ENCODE data around the gene C1QTNF3. TPM values are rescaled to one million over a fixed set of nuclear protein-coding genes. Genes with fewer than 3 reads are reported as not detected.

C1QTNF3 gene
- total and polyA plus RNA-seq, 2 donors (not counting 3 experiments of a cell fraction or from before 2014, with no cell fraction given), result 1.6 TPM

DNA sequence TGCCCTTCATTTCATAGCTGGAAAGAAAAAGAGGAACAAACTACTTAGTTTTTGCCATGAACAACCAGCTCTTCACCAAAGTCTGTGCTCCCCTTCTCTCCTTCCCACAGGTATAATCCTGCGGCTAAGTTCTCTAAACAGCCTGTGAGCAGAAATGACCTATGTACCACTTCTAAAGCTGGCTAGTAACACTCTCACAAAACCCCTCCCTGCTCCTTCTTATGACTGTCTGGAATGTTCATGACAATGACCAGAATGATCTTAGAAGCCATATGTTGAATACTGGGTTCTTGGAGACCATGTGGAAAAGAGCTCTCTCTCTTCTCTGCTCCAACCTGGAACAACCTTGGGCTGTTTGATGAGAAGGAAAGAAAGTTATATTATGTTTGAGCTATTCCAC is 22.3 kb downstream of the C1QTNF3 start:
- Histone ChIP-seq H3K4me3 (replicated peaks in 1 of 3; ENCODE audit: insufficient read depth in 1 of 3, low read depth in 1 of 3, low read length in 3 of 3) (no peak overlapping the region), H3K9me3 (replicated peaks; ENCODE audit: control insufficient read depth, insufficient read depth, low read length) (no peaks in the 10 kb centered on the region), H3K9me1 (replicated peaks; ENCODE audit: control insufficient read depth, extremely low read depth, insufficient read depth, low read length) (no peaks in the 10 kb centered on the region), H3K27me3 (ENCODE audit: control insufficient read depth in 2 of 2, insufficient read depth in 2 of 2, low read length in 2 of 2) (peaks cover 2 to 3% of the 10 kb centered on the region in 2 experiments), H3K27ac (ENCODE audit: insufficient read depth, low read depth, low read length) (no peak overlapping the region), H4K20me1 (replicated peaks; ENCODE audit: control insufficient read depth, extremely low read depth, insufficient read depth, low read length) (no peaks in the 10 kb centered on the region), H3K79me2 (ENCODE audit: control insufficient read depth, insufficient read depth, low read length) (no peaks in the 10 kb centered on the region), H3K9ac (replicated peaks; ENCODE audit: extremely low read depth, insufficient read depth, low read length) (no peak overlapping the region), H3K4me2 (ENCODE audit: insufficient read depth, low read length) (no peak overlapping the region), H3K4me1 (ENCODE audit: control insufficient read depth, extremely low read depth, insufficient read depth, low read length) (no peaks in the 10 kb centered on the region), H2AFZ (ENCODE audit: low read depth, low read length) (no peak overlapping the region), H3K36me3 (ENCODE audit: control insufficient read depth in 2 of 2, extremely low read depth in 1 of 2, insufficient read depth in 2 of 2, low read length in 2 of 2) (no peaks in the 10 kb centered on the region)
- FAIRE-seq (no peak), DNase-seq (ENCODE audit: low read depth, low spot score) (no peak)
- ChIA-PET CTCF (interaction anchor here (1.1 kb wide), 1 partner anchor 16 kb away, joined by 3 read pairs; no protein-coding TSS in a partner anchor), POLR2A (no interaction called here)
- dilution Hi-C loops (cut with MboI; ENCODE audit: extremely low pct_ligation_motif_present, low sequenced_read_pairs), result no loop called here
- no TSS peak for BruUV-seq (replicated peaks)
- TF ChIP-seq POLR2AphosphoS5 (IDR thresholded peaks at IDR 0.05; ENCODE audit: insufficient read depth, low read depth, low read length) (no peak), JUN (IDR thresholded peaks at IDR 0.05; ENCODE audit: borderline replicate concordance, insufficient read depth, insufficient read length, low read depth) (no peak)
- intact Hi-C loops (cut with micrococcal nuclease), result no loop called here

DNA sequence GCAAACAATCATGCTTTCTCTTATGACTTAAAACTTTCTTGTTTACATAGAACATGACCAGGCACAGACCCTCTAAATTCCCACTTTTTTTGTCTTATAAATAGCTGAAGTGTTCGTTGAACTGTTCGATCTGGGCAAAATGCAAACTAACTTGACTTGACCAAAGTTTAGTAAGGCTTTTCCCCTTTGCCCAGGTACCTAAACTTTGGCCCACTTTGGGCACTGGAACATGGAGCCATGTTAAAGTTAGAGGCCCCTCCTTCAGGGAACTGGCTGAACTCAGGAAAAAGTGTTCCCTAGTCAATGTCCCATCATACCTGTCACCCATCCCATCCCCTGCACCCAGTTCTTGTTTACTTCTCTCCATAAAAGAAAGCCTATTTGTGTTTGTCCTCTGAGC is 25.8 kb downstream of the C1QTNF3 start:
- H3K79me2 ChIP-seq (ENCODE audit: control insufficient read depth, insufficient read depth, low read length), result no peaks in the 10 kb centered on the region
- H3K9me3 ChIP-seq (replicated peaks; ENCODE audit: control insufficient read depth, insufficient read depth, low read length), result no peaks in the 10 kb centered on the region
- H3K36me3 ChIP-seq (ENCODE audit: control insufficient read depth in 2 of 2, extremely low read depth in 1 of 2, insufficient read depth in 2 of 2, low read length in 2 of 2), result no peaks in the 10 kb centered on the region
- POLR2A ChIA-PET, result no interaction called here
- dilution Hi-C loops (cut with MboI; ENCODE audit: extremely low pct_ligation_motif_present, low sequenced_read_pairs), result no loop called here
- no peaks in the 10 kb centered on the region for H3K9me1 ChIP-seq (replicated peaks; ENCODE audit: control insufficient read depth, extremely low read depth, insufficient read depth, low read length)
- peaks cover 3 to 10% of the 10 kb centered on the region in 2 experiments for H3K27me3 ChIP-seq (ENCODE audit: control insufficient read depth in 2 of 2, insufficient read depth in 2 of 2, low read length in 2 of 2)
- H3K27ac ChIP-seq (ENCODE audit: insufficient read depth, low read depth, low read length), result no peak overlapping the region
- BruUV-seq (replicated peaks), result no TSS peak
- FAIRE-seq (no peak), DNase-seq (ENCODE audit: low read depth, low spot score) (no peak)
- no peak overlapping the region for H2AFZ ChIP-seq (ENCODE audit: low read depth, low read length)
- no peak overlapping the region for H3K4me2 ChIP-seq (ENCODE audit: insufficient read depth, low read length)
- intact Hi-C loops (cut with micrococcal nuclease), result no loop called here
- no peak overlapping the region for H3K9ac ChIP-seq (replicated peaks; ENCODE audit: extremely low read depth, insufficient read depth, low read length)
- CTCF ChIA-PET, result interaction anchor here (1.3 kb wide), 1 partner anchor 11 kb away, joined by 3 read pairs; no protein-coding TSS in a partner anchor
- no peaks in the 10 kb centered on the region for H4K20me1 ChIP-seq (replicated peaks; ENCODE audit: control insufficient read depth, extremely low read depth, insufficient read depth, low read length)
- TF ChIP-seq JUN (IDR thresholded peaks at IDR 0.05; ENCODE audit: borderline replicate concordance, insufficient read depth, insufficient read length, low read depth), result no peak
- H3K4me1 ChIP-seq (ENCODE audit: control insufficient read depth, extremely low read depth, insufficient read depth, low read length), result no peaks in the 10 kb centered on the region
- H3K4me3 ChIP-seq (replicated peaks in 1 of 3; ENCODE audit: insufficient read depth in 1 of 3, low read depth in 1 of 3, low read length in 3 of 3), result no peak overlapping the region
